H1 (cell line): Measurements from ENCODE around the gene MTMR6. TPM values are rescaled to one million over a fixed set of nuclear protein-coding genes. Genes with fewer than 3 reads are reported as not detected.

Experiments used
- CTCF ChIA-PET: fragments of 300-600 bp; sonication (Branson Sonifier 250); formaldehyde crosslinking; loops from one replicate; lab custom pipeline; 2021; ENCODE audit not compliant: partially characterized antibody; lab: Charles Lee
- POLR2A ChIA-PET: fragments of 300-600 bp; sonication (Branson Sonifier 250); formaldehyde crosslinking; loops from one replicate; lab custom pipeline; 2021; ENCODE audit warnings: inconsistent platforms; ENCODE audit not compliant: partially characterized antibody; lab: Charles Lee
- DNase-seq, 2 experiments: peaks; one replicate each; pipeline versions ENCODE4 v3.0.0 to v3.0.0-alpha.2; 2010 to 2022; ENCODE audit warnings: low spot score in 2 of 2, low read depth in 1 of 2, mixed read lengths in 1 of 2
- FAIRE-seq: peaks from 2 replicates; lab custom pipeline; 2011; peaks lifted over from hg19 to GRCh38; lab: Jason Lieb, UNC
- H2AFZ ChIP-seq: 2 replicates; pipeline ENCODE4 v1.8.1; 2012; ENCODE audit warnings: low read length, inconsistent platforms
- H2AK5ac ChIP-seq: 2 replicates; pipeline ENCODE4 v1.6.1; 2013; ENCODE audit warnings: low read depth, low read length
- H2BK120ac ChIP-seq: replicated peaks from 2 replicates; pipeline ENCODE3; 2013; ENCODE audit warnings: low read depth, low read length, inconsistent platforms
- H2BK12ac ChIP-seq: 2 replicates; pipeline ENCODE4 v1.6.1; 2013; ENCODE audit warnings: low read depth, low read length
- H2BK15ac ChIP-seq: 2 replicates; pipeline ENCODE4 v1.6.1; 2013; ENCODE audit warnings: low read length
- H2BK20ac ChIP-seq: 2 replicates; pipeline ENCODE4 v1.6.1; 2013; ENCODE audit warnings: low read length
- H2BK5ac ChIP-seq: 2 replicates; pipeline ENCODE4 v1.6.1; 2013; ENCODE audit warnings: low read depth, low read length
- H3K14ac ChIP-seq: 2 replicates; pipeline ENCODE4 v1.6.1; 2013; ENCODE audit warnings: inconsistent platforms; ENCODE audit not compliant: insufficient read length
- H3K18ac ChIP-seq: 2 replicates; pipeline ENCODE4 v1.6.1; 2013; ENCODE audit warnings: low read length; ENCODE audit errors: extremely low read depth
- H3K23ac ChIP-seq: 2 replicates; pipeline ENCODE4 v1.6.1; 2013; ENCODE audit warnings: inconsistent platforms; ENCODE audit not compliant: insufficient read length
- H3K23me2 ChIP-seq: 2 replicates; pipeline ENCODE4 v1.6.1; 2013; ENCODE audit warnings: low read depth, low read length
- H3K27ac ChIP-seq: 2 replicates; pipeline ENCODE4 v1.6.1; 2011; ENCODE audit warnings: low read depth, low read length, inconsistent platforms
- H3K27me3 ChIP-seq, 4 experiments: replicated peaks in 1 of 4; 1 replicate in 1 of 4; 2 replicates in 3 of 4; pipeline versions ENCODE4 v1.6.1 to v1.8.1; 2011 to 2013; ENCODE audit warnings: low read length in 3 of 4, mild to moderate bottlenecking in 3 of 4, inconsistent platforms in 2 of 4, mixed read lengths in 2 of 4, moderate library complexity in 1 of 4; ENCODE audit not compliant: control insufficient read depth in 3 of 4, insufficient read depth in 3 of 4; ENCODE audit errors: extremely low read depth in 1 of 4
- H3K36me3 ChIP-seq, 4 experiments: 2 replicates each; pipeline versions ENCODE4 v1.6.1 to v1.8.1; 2011 to 2013; ENCODE audit warnings: mild to moderate bottlenecking in 4 of 4, low read length in 3 of 4, moderate library complexity in 2 of 4, control low read depth in 1 of 4, inconsistent platforms in 1 of 4; ENCODE audit not compliant: insufficient read depth in 4 of 4, control insufficient read depth in 2 of 4
- H3K4ac ChIP-seq: replicated peaks from 2 replicates; pipeline ENCODE3; 2013; ENCODE audit warnings: low read length, low read depth, mixed read lengths, inconsistent platforms; ENCODE audit not compliant: insufficient read length
- H3K4me1 ChIP-seq, 4 experiments: replicated peaks in 1 of 4; 1 replicate in 1 of 4; 2 replicates in 3 of 4; pipeline versions ENCODE4 v1.6.1 to v1.8.1; 2011 to 2013; ENCODE audit warnings: low read length in 3 of 4, inconsistent platforms in 2 of 4, mixed read lengths in 1 of 4; ENCODE audit not compliant: insufficient read depth in 4 of 4, control insufficient read depth in 3 of 4
- H3K4me2 ChIP-seq, 2 experiments: 2 replicates each; pipeline versions ENCODE4 v1.6.1 to v1.8.1; 2011 to 2013; ENCODE audit warnings: low read depth in 2 of 2, low read length in 2 of 2, control low read depth in 1 of 2, inconsistent platforms in 1 of 2, mild to moderate bottlenecking in 1 of 2; ENCODE audit not compliant: insufficient read depth in 1 of 2
- H3K4me3 ChIP-seq, 4 experiments: fragments of 200-600, 300-600 bp in 1 of 4; sonication (generic), shearing (Covaris generic), sonication (Bioruptor Twin) in 1 of 4; 2 replicates each; pipeline versions ENCODE4 v1.5.1 to v1.8.1; 2011 to 2016; ENCODE audit warnings: low read length in 4 of 4, low read depth in 3 of 4, control low read depth in 2 of 4, inconsistent platforms in 2 of 4, mild to moderate bottlenecking in 2 of 4, mixed read lengths in 1 of 4, moderate library complexity in 1 of 4; ENCODE audit not compliant: insufficient read depth in 2 of 4; ENCODE audit errors: extremely low read depth in 1 of 4
- H3K56ac ChIP-seq: replicated peaks from 2 replicates; pipeline ENCODE3; 2013; ENCODE audit warnings: low read depth, mild to moderate bottlenecking, mixed read lengths, low read length, inconsistent platforms; ENCODE audit not compliant: insufficient read length
- H3K79me1 ChIP-seq: 2 replicates; pipeline ENCODE4 v1.6.1; 2013; ENCODE audit warnings: low read depth, low read length, control low read depth
- H3K79me2 ChIP-seq, 2 experiments: 2 replicates each; pipeline versions ENCODE4 v1.6.1 to v1.8.1; 2012 to 2013; ENCODE audit warnings: low read length in 2 of 2, mild to moderate bottlenecking in 2 of 2, inconsistent platforms in 1 of 2; ENCODE audit not compliant: insufficient read depth in 2 of 2, control insufficient read depth in 1 of 2
- H3K9ac ChIP-seq, 4 experiments: replicated peaks in 1 of 4; 1 replicate in 1 of 4; 2 replicates in 3 of 4; pipeline versions ENCODE4 v1.6.1 to v1.8.1; 2011 to 2013; ENCODE audit warnings: low read depth in 3 of 4, low read length in 3 of 4, control low read depth in 2 of 4, mild to moderate bottlenecking in 2 of 4, moderate library complexity in 2 of 4, inconsistent platforms in 1 of 4; ENCODE audit errors: extremely low read depth in 1 of 4
- H3K9me3 ChIP-seq, 2 experiments: 2 replicates each; pipeline versions ENCODE4 v1.6.1 to v1.8.1; 2012 to 2013; ENCODE audit warnings: mild to moderate bottlenecking in 2 of 2, moderate library complexity in 2 of 2, control low read depth in 1 of 2, inconsistent platforms in 1 of 2, low read depth in 1 of 2, low read length in 1 of 2, mixed read lengths in 1 of 2; ENCODE audit not compliant: insufficient read depth in 2 of 2
- H4K20me1 ChIP-seq, 2 experiments: replicated peaks in 1 of 2; 2 replicates each; pipeline versions ENCODE3 to v1.8.1; 2011 to 2013; ENCODE audit warnings: inconsistent platforms in 2 of 2, low read length in 2 of 2, mild to moderate bottlenecking in 1 of 2; ENCODE audit not compliant: insufficient read depth in 2 of 2, control insufficient read depth in 1 of 2
- H4K5ac ChIP-seq: 2 replicates; pipeline ENCODE4 v1.6.1; 2013; ENCODE audit warnings: low read length, low read depth, mixed read lengths, inconsistent platforms; ENCODE audit not compliant: insufficient read length
- H4K8ac ChIP-seq: 2 replicates; pipeline ENCODE4 v1.8.0; 2013; ENCODE audit warnings: mild to moderate bottlenecking, moderate library complexity, low read length, inconsistent platforms; ENCODE audit not compliant: insufficient read depth; ENCODE audit errors: extremely low read depth
- H4K91ac ChIP-seq: replicated peaks from 2 replicates; pipeline ENCODE3; 2013; ENCODE audit warnings: low read length, mixed read lengths, inconsistent platforms; ENCODE audit not compliant: insufficient read length
- ASH2L ChIP-seq: fragments of 200-600, 300-600 bp; sonication (generic); IDR thresholded peaks from one replicate; pipeline ENCODE4 v1.7.1; 2017; ENCODE audit warnings: low read length
- GABPA ChIP-seq: IDR thresholded peaks from 2 replicates; pipeline ENCODE4 v1.6.1; 2011; ENCODE audit warnings: mild to moderate bottlenecking, low read length, moderate library complexity, borderline replicate concordance; ENCODE audit not compliant: insufficient read depth
- SP1 ChIP-seq: IDR thresholded peaks from 2 replicates; pipeline ENCODE4 v1.6.1; 2011; ENCODE audit warnings: low read depth, low read length
- WGBS, 2 experiments: shearing (Covaris generic) in 1 of 2; methylation state at CpG; one replicate each; pipeline versions ENCODE4 v1.1.6 to v1.1.7; 2013 to 2015; ENCODE audit warnings: low lambda C conversion rate in 2 of 2, mixed read lengths in 2 of 2, inconsistent platforms in 1 of 2, low coverage in 1 of 2, missing lambda C conversion rate in 1 of 2; ENCODE audit not compliant: insufficient replicate concordance in 2 of 2, insufficient coverage in 1 of 2, insufficient read length in 1 of 2; ENCODE audit errors: extremely low coverage in 1 of 2, missing lambda C conversion rate in 1 of 2; 5-methylcytosine and 5-hydroxymethylcytosine counted together
- polyA plus RNA-seq, 7 experiments: library from polyadenylated mRNA; depleted of rRNA in 3 of 7; stranded (reverse) in 5 of 7; unstranded in 2 of 7; fragments of >200 nt in 5 of 7; fragments of 200-250 nt in 2 of 7; gene quantifications; 1 replicate in 5 of 7; 2 replicates in 1 of 7; 4 replicates in 1 of 7; pipeline versions ENCODE4 v1.2.1 to v1.2.3, GENCODE V29; 2011 to 2013; ENCODE audit warnings: missing spikeins in 2 of 7, mixed read lengths in 2 of 7
- total RNA-seq: library from RNA; stranded (reverse); fragmentation: NEBNext Ultra II Directional; extraction: Animal tissue kit (Norgen Biotek cat#: 25700); gene quantifications from 2 replicates; pipeline ENCODE4 v1.2.1, GENCODE V29; 2021

Gene MTMR6
- total and polyA plus RNA-seq, 2 of the 8 experiments (the other 6 are each of a cell fraction or from before 2014, with no cell fraction given), result 2.1 to 8.4 TPM

GRCh38 chr13:25252225-25252624 lies 35.1 kb downstream of the MTMR6 start:
- no peaks in the 10 kb centered on the region for H3K27me3 ChIP-seq
- no peak overlapping the region for H3K9ac ChIP-seq
- H3K56ac ChIP-seq, result no peak overlapping the region
- H3K23me2 ChIP-seq, result 0 out of 2 replicates have a peak, but pooled peaks cover 2% of the 10 kb centered on the region
- no peak overlapping the region for H4K8ac ChIP-seq
- no peak for FAIRE-seq
- H2BK12ac ChIP-seq, result no peak overlapping the region
- H3K79me2 ChIP-seq, result no peaks in the 10 kb centered on the region
- no peak overlapping the region for H4K91ac ChIP-seq
- no peaks in the 10 kb centered on the region for H3K9me3 ChIP-seq
- no peak overlapping the region for H3K27ac ChIP-seq
- no peak overlapping the region for H3K14ac ChIP-seq
- H3K79me1 ChIP-seq, result no peaks in the 10 kb centered on the region
- H3K4me1 ChIP-seq, result no peaks in the 10 kb centered on the region
- ChIA-PET POLR2A (no interaction called here), CTCF (no interaction called here)
- WGBS, 2 experiments, result 85% methylated on average over 4 of the region's 4 CpGs; no CpG with 5 or more reads in 1 of the 2 experiments
- no peak overlapping the region for H4K5ac ChIP-seq
- no peak overlapping the region for H2BK120ac ChIP-seq
- no peaks in the 10 kb centered on the region; a peak in 1 of 8 replicates for H3K36me3 ChIP-seq
- H2BK20ac ChIP-seq, result no peak overlapping the region
- H3K23ac ChIP-seq, result no peak overlapping the region
- no peak overlapping the region for H3K18ac ChIP-seq
- no peak for DNase-seq
- H2BK15ac ChIP-seq, result no peak overlapping the region
- no peak overlapping the region for H3K4ac ChIP-seq
- H3K4me3 ChIP-seq, result no peak overlapping the region
- H3K4me2 ChIP-seq, result no peak overlapping the region
- H4K20me1 ChIP-seq, result no peaks in the 10 kb centered on the region
- H2AK5ac ChIP-seq, result no peak overlapping the region
- no peak overlapping the region for H2AFZ ChIP-seq
- TF ChIP-seq GABPA (no peak), SP1 (no peak), ASH2L (no peak)
- H2BK5ac ChIP-seq, result no peak overlapping the region
